ENCODE data around the gene PSMC4.

GRCh38 chr19:39940221-39940833, 30.6 kb upstream of the PSMC4 start:
- TF ChIP-seq CTCF (IDR thresholded peaks at IDR 0.05) (no peak), POLR2A (IDR thresholded peaks at IDR 0.05; ENCODE audit: low read depth) (no peak), POLR2AphosphoS5 (IDR thresholded peaks at IDR 0.05) (no peak)
